H4 (cell line): Measurements from ENCODE around the gene ACER3. TPM values are rescaled to one million over a fixed set of nuclear protein-coding genes. Genes with fewer than 3 reads are reported as not detected.
"Not testable (repeated sequence)": the region's sequence is repeated elsewhere in the genome, so short reads cannot be mapped to it uniquely, and the experiment has no call there.

ENCODE experiments used
- DNase-seq: peaks from one replicate; pipeline ENCODE4 v3.0.0-alpha.2; 2015; ENCODE audit warnings: low spot score
- total RNA-seq: library from RNA; depleted of rRNA; stranded (reverse); fragments of >200 nt; shearing (Covaris generic); gene quantifications from 2 replicates; pipeline ENCODE4 v1.2.3, GENCODE V29; 2014

Gene ACER3
- total RNA-seq, 1 experiment from 2014 or later: 19.7 TPM

GRCh38 chr11:76919887-76920746 is 59.4 kb downstream of the ACER3 start:
- DNase-seq: peak; percentile 80

GRCh38 chr11:76927160-76927559 is 66.4 kb downstream of the ACER3 start:
- DNase-seq: no peak

- DNase-seq: no peak
Observed at GRCh38 chr11:76935042-76935441, 74.3 kb downstream of the ACER3 start.

- no peak for DNase-seq
Observed at GRCh38 chr11:76939219-76939631, 78.5 kb downstream of the ACER3 start.

- DNase-seq: no peak
Observed at GRCh38 chr11:76944225-76944624, 83.5 kb downstream of the ACER3 start.

GRCh38 chr11:76946223-76946622 is 85.5 kb downstream of the ACER3 start:
- DNase-seq: no peak

- DNase-seq: no peak
Observed at GRCh38 chr11:76947190-76947589, 86.5 kb downstream of the ACER3 start.

- no peak for DNase-seq
Observed at GRCh38 chr11:76947800-76948199, 87.1 kb downstream of the ACER3 start.

GRCh38 chr11:76955459-76956114 is 94.9 kb downstream of the ACER3 start:
- no peak for DNase-seq

GRCh38 chr11:76962583-76963416 is 102.1 kb downstream of the ACER3 start:
- no peak for DNase-seq

- DNase-seq: not testable (repeated sequence)
Observed at GRCh38 chr11:76963417-76964168, 102.9 kb downstream of the ACER3 start.

GRCh38 chr11:76972051-76972450 is 111.3 kb downstream of the ACER3 start:
- DNase-seq: no peak

- no peak for DNase-seq
Observed at GRCh38 chr11:76974179-76974891, 113.6 kb downstream of the ACER3 start.

- DNase-seq: no peak
Observed at GRCh38 chr11:76975513-76975912, 114.8 kb downstream of the ACER3 start.

- DNase-seq: no peak
Observed at GRCh38 chr11:76977791-76978190, 117.1 kb downstream of the ACER3 start.

- no peak for DNase-seq
Observed at GRCh38 chr11:76978239-76978638, 117.5 kb downstream of the ACER3 start.

GRCh38 chr11:76978818-76979217 is 118.1 kb downstream of the ACER3 start:
- DNase-seq: no peak

GRCh38 chr11:76980196-76980595 is 119.5 kb downstream of the ACER3 start:
- no peak for DNase-seq

GRCh38 chr11:76984743-76985142 is 124.0 kb downstream of the ACER3 start:
- DNase-seq: no peak

- DNase-seq: no peak
Observed at GRCh38 chr11:76987203-76987602, 126.5 kb downstream of the ACER3 start.

- DNase-seq: no peak
Observed at GRCh38 chr11:76990628-76991027, 129.9 kb downstream of the ACER3 start.
